H1 (cell line): ENCODE measurements around the gene EPM2A. TPM values are rescaled to one million over a fixed set of nuclear protein-coding genes. Genes with fewer than 3 reads are reported as not detected.

Experiments
- CBX8 ChIP-seq: fragments of 300-800, 300-1000 bp; sonication (generic); IDR thresholded peaks from 2 replicates; pipeline ENCODE4 v1.7.1; 2016; ENCODE audit warnings: low read depth, low read length, borderline replicate concordance
- CEBPB ChIP-seq: IDR thresholded peaks from 2 replicates; pipeline ENCODE4 v1.6.1; 2012; ENCODE audit warnings: low read depth, low read length
- CHD2 ChIP-seq: IDR thresholded peaks from 2 replicates; pipeline ENCODE4 v1.6.1; 2012; ENCODE audit warnings: low read length, improper control_type of control experiment
- EGR1 ChIP-seq: IDR thresholded peaks from 2 replicates; pipeline ENCODE4 v1.6.1; 2011; ENCODE audit warnings: low read depth, low read length, borderline replicate concordance
- FOSL1 ChIP-seq: IDR thresholded peaks from 2 replicates; pipeline ENCODE4 v1.6.1; 2011; ENCODE audit warnings: mild to moderate bottlenecking, low read depth, low read length, moderate library complexity; ENCODE audit not compliant: insufficient read depth
- HDAC2 ChIP-seq, 2 experiments: fragments of 300-600 bp in 1 of 2; sonication (generic) in 1 of 2; IDR thresholded peaks; 2 replicates each; pipeline ENCODE4 v1.6.1; 2011 to 2012; ENCODE audit warnings: low read depth in 2 of 2, low read length in 2 of 2, mild to moderate bottlenecking in 2 of 2, moderate library complexity in 2 of 2, borderline replicate concordance in 1 of 2, inconsistent platforms in 1 of 2
- JUND ChIP-seq: IDR thresholded peaks from 2 replicates; pipeline ENCODE4 v1.6.1; 2011; ENCODE audit warnings: mild to moderate bottlenecking, improper control_type of control experiment, low read length
- KDM5A ChIP-seq: fragments of 200-600 bp; IDR thresholded peaks from 2 replicates; pipeline ENCODE4 v1.7.1; 2012; ENCODE audit warnings: mild to moderate bottlenecking, low read length, inconsistent platforms, mixed read lengths
- NRF1 ChIP-seq: IDR thresholded peaks from 2 replicates; pipeline ENCODE4 v1.6.1; 2011; ENCODE audit warnings: mild to moderate bottlenecking, low read depth, low read length, improper control_type of control experiment
- POLR2A ChIP-seq, 2 experiments: IDR thresholded peaks; 1 replicate in 1 of 2; 2 replicates in 1 of 2; pipeline ENCODE4 v1.6.1; 2011; ENCODE audit warnings: low read depth in 2 of 2, low read length in 2 of 2, mild to moderate bottlenecking in 2 of 2; ENCODE audit errors: control extremely low read depth in 1 of 2
- RXRA ChIP-seq: IDR thresholded peaks from 2 replicates; pipeline ENCODE4 v1.6.1; 2011; ENCODE audit warnings: low read depth, mild to moderate bottlenecking, low read length, moderate library complexity; ENCODE audit not compliant: insufficient read depth
- SIN3A ChIP-seq, 2 experiments: IDR thresholded peaks in 1 of 2; conservative IDR thresholded peaks in 1 of 2; 2 replicates each; pipeline ENCODE4 v1.6.1; 2011 to 2012; ENCODE audit warnings: low read length in 2 of 2, improper control_type of control experiment in 1 of 2, low read depth in 1 of 2, mild to moderate bottlenecking in 1 of 2
- SIX5 ChIP-seq: IDR thresholded peaks from 2 replicates; pipeline ENCODE4 v1.6.1; 2011; ENCODE audit warnings: mild to moderate bottlenecking, low read depth, low read length
- SP1 ChIP-seq: IDR thresholded peaks from 2 replicates; pipeline ENCODE4 v1.6.1; 2011; ENCODE audit warnings: low read depth, low read length
- SP2 ChIP-seq: IDR thresholded peaks from 2 replicates; pipeline ENCODE4 v1.6.1; 2012; ENCODE audit warnings: mild to moderate bottlenecking, low read length, inconsistent platforms
- SUZ12 ChIP-seq: fragments of 200-600 bp; sonication (generic); IDR thresholded peaks from 2 replicates; pipeline ENCODE4 v1.6.1; 2012; ENCODE audit warnings: mild to moderate bottlenecking, inconsistent platforms, low read length, moderate library complexity, mixed read lengths
- TEAD4 ChIP-seq: IDR thresholded peaks from 2 replicates; pipeline ENCODE4 v1.6.1; 2012; ENCODE audit warnings: low read depth, low read length, inconsistent platforms, mixed read lengths
- ZNF274 ChIP-seq: IDR thresholded peaks from 2 replicates; pipeline ENCODE4 v1.7.0; 2012; ENCODE audit warnings: low read length, borderline replicate concordance; ENCODE audit errors: extremely low read depth
- polyA plus RNA-seq, 7 experiments: library from polyadenylated mRNA; depleted of rRNA in 3 of 7; stranded (reverse) in 5 of 7; unstranded in 2 of 7; fragments of >200 nt in 5 of 7; fragments of 200-250 nt in 2 of 7; gene quantifications; 1 replicate in 5 of 7; 2 replicates in 1 of 7; 4 replicates in 1 of 7; pipeline versions ENCODE4 v1.2.1 to v1.2.3, GENCODE V29; 2011 to 2013; ENCODE audit warnings: missing spikeins in 2 of 7, mixed read lengths in 2 of 7
- total RNA-seq: library from RNA; stranded (reverse); fragmentation: NEBNext Ultra II Directional; extraction: Animal tissue kit (Norgen Biotek cat#: 25700); gene quantifications from 2 replicates; pipeline ENCODE4 v1.2.1, GENCODE V29; 2021
- TF ChIP-seq, protein P1 (sequence below): IDR thresholded peaks from 2 replicates; pipeline ENCODE4 v1.6.1; 2012; ENCODE audit warnings: inconsistent platforms
- TF ChIP-seq, protein P2 (sequence below), 3 experiments: IDR thresholded peaks; 1 replicate in 2 of 3; 2 replicates in 1 of 3; pipeline versions ENCODE4 v1.5.1 to v1.6.1; 2011; ENCODE audit warnings: low read length in 3 of 3, mild to moderate bottlenecking in 3 of 3, inconsistent platforms in 2 of 3, low read depth in 1 of 3, moderate library complexity in 1 of 3; ENCODE audit not compliant: insufficient read depth in 1 of 3; ENCODE audit errors: control extremely low read depth in 1 of 3

The EPM2A gene
- total and polyA plus RNA-seq, 2 of the 8 experiments (the other 6 are each of a cell fraction or from before 2014, with no cell fraction given), result 2.3 to 6.2 TPM

DNA sequence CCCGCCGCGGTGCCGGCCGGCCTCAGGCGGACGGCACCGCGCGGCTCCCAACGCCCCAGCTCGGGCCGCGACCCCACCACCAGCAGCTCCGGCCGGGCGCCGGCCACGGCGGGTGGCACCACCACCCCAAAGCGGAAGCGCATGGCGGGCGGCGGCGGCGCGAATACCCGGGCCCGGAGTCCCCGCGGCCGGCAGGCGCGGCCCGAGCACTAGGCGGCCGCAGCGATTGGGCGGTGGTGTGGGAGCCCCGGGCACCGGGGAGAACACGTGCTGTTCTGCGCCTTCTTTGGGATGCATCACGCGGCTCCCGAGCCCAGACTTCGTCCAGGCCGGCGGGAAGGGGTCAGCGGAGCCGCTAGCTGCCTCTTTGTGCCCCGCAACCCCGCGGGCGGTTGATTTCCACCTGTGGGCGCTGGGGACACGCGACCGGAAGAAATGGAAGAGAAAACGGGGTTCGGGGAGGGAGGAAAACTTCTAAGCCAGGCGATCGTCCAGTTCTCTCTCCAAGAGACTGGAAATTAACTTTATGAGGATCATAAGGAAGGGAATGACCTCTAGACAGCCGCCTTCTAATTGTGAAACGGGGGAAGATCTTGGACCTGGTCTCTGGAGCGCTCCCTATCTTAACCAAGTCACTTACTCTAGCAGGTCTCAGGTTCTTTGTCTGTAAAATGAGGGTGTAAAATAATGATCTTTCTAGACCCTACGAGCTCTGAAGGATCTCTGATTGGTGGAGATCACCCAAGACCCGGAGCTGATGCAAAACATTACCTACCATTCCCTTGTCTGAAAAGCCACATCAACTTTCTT, at the start of gene EPM2A (continued):
- TF ChIP-seq POLR2A (IDR thresholded peaks at IDR 0.05; ENCODE audit: control extremely low read depth in 1 of 2, low read depth in 2 of 2, low read length in 2 of 2) (peak in 1 of 2 experiments; percentile 58; a peak in 1 of 3 replicates), TEAD4 (no peak), SUZ12 (no peak), JUND (no peak), SIX5 (no peak), CEBPB (no peak), KDM5A (no peak), FOSL1 (no peak), NRF1 (no peak), HDAC2 (IDR thresholded peaks at IDR 0.05; ENCODE audit: borderline replicate concordance in 1 of 2, low read depth in 2 of 2, low read length in 2 of 2) (peak in 1 of 2 experiments; percentile 59; a peak in 1 of 4 replicates), CHD2 (no peak), SP2 (no peak), ZNF274 (no peak), SIN3A (conservative IDR thresholded peaks at IDR 0.05 in 1 of 2, IDR thresholded peaks at IDR 0.05 in 1 of 2; ENCODE audit: low read depth in 1 of 2, low read length in 2 of 2) (0 out of 4 replicates have a peak, but pooled peaks of 1 of the 2 experiments have one; percentile 1), RXRA (no peak), EGR1 (no peak), SP1 (no peak), CBX8 (no peak)
- TF ChIP-seq, protein P1, sequence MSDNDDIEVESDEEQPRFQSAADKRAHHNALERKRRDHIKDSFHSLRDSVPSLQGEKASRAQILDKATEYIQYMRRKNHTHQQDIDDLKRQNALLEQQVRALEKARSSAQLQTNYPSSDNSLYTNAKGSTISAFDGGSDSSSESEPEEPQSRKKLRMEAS, result peak; percentile 98
- TF ChIP-seq, protein P2, sequence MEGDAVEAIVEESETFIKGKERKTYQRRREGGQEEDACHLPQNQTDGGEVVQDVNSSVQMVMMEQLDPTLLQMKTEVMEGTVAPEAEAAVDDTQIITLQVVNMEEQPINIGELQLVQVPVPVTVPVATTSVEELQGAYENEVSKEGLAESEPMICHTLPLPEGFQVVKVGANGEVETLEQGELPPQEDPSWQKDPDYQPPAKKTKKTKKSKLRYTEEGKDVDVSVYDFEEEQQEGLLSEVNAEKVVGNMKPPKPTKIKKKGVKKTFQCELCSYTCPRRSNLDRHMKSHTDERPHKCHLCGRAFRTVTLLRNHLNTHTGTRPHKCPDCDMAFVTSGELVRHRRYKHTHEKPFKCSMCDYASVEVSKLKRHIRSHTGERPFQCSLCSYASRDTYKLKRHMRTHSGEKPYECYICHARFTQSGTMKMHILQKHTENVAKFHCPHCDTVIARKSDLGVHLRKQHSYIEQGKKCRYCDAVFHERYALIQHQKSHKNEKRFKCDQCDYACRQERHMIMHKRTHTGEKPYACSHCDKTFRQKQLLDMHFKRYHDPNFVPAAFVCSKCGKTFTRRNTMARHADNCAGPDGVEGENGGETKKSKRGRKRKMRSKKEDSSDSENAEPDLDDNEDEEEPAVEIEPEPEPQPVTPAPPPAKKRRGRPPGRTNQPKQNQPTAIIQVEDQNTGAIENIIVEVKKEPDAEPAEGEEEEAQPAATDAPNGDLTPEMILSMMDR (IDR thresholded peaks at IDR 0.05; ENCODE audit: control extremely low read depth in 1 of 3, insufficient read depth in 1 of 3, low read depth in 1 of 3, low read length in 3 of 3), result no peak
